B cell (primary cell): ENCODE measurements around the gene PPP3CA.

Experiments used
- CTCF ChIP-seq: fragments of 200-600 bp; IDR thresholded peaks from one replicate; pipeline ENCODE4 v1.8.0; 2022; ENCODE audit warnings: antibody characterized with exemption, mild to moderate bottlenecking
- EZH2 ChIP-seq: IDR thresholded peaks from 2 replicates; pipeline ENCODE4 v1.6.1; 2012; ENCODE audit warnings: borderline replicate concordance, low read depth, mild to moderate bottlenecking, moderate library complexity, low read length; ENCODE audit not compliant: insufficient read depth, poor library complexity, severe bottlenecking

GRCh38 chr4:101162990-101163380 is 184.3 kb downstream of the PPP3CA start:
- no peak for TF ChIP-seq CTCF
- TF ChIP-seq EZH2: no peak
